Forelimb muscle (tissue), 1 donor: ENCODE results near the gene SPATS2. TPM values are rescaled to one million over a fixed set of nuclear protein-coding genes. Genes with fewer than 3 reads are reported as not detected.
"Not testable (repeated sequence)": the region's sequence is repeated elsewhere in the genome, so short reads cannot be mapped to it uniquely, and the experiment has no call there.

Experiments used
- DNase-seq: peaks from one replicate; pipeline ENCODE4 v3.0.0-alpha.2; 2013; ENCODE audit warnings: low read depth
- polyA plus RNA-seq: library from polyadenylated mRNA; unstranded; fragments of 120-200 nt; gene quantifications from one replicate; pipeline ENCODE4 v1.2.1, GENCODE V29; 2013; ENCODE audit not compliant: insufficient read length

SPATS2 gene
- polyA plus RNA-seq, 1 donor, result 29.4 TPM

- no peak for DNase-seq
These were observed 37.7 kb downstream of the SPATS2 start for GRCh38 chr12:49404956-49405355.

- DNase-seq, result no peak
These were observed 43.6 kb downstream of the SPATS2 start for GRCh38 chr12:49410818-49411217.

GRCh38 chr12:49413010-49413409 lies 45.7 kb downstream of the SPATS2 start:
- no peak for DNase-seq

- DNase-seq, result no peak
These were observed 46.5 kb downstream of the SPATS2 start for GRCh38 chr12:49413796-49414195.

- DNase-seq, result no peak
These were observed 47.1 kb downstream of the SPATS2 start for GRCh38 chr12:49414364-49414763.

- DNase-seq, result no peak
These were observed 48.3 kb downstream of the SPATS2 start for GRCh38 chr12:49415521-49415970.

- DNase-seq, result no peak
These were observed 49.6 kb downstream of the SPATS2 start for GRCh38 chr12:49416892-49417291.

- DNase-seq, result no peak
These were observed 50.3 kb downstream of the SPATS2 start for GRCh38 chr12:49417558-49417957.

- no peak for DNase-seq
These were observed 53.3 kb downstream of the SPATS2 start for GRCh38 chr12:49420556-49420955.

GRCh38 chr12:49422114-49422513 lies 54.9 kb downstream of the SPATS2 start:
- DNase-seq, result no peak

GRCh38 chr12:49428793-49429192 lies 61.5 kb downstream of the SPATS2 start:
- DNase-seq, result no peak

GRCh38 chr12:49432616-49433015 lies 65.4 kb downstream of the SPATS2 start:
- no peak for DNase-seq

- not testable (repeated sequence) for DNase-seq
These were observed 69.5 kb downstream of the SPATS2 start for GRCh38 chr12:49436799-49437198.

- DNase-seq, result no peak
These were observed 71.8 kb downstream of the SPATS2 start for GRCh38 chr12:49439042-49439441.

GRCh38 chr12:49440035-49440434 lies 72.8 kb downstream of the SPATS2 start:
- no peak for DNase-seq

GRCh38 chr12:49442915-49443314 lies 75.7 kb downstream of the SPATS2 start:
- no peak for DNase-seq

- DNase-seq, result no peak
These were observed 79.3 kb downstream of the SPATS2 start for GRCh38 chr12:49446571-49446970.

- no peak for DNase-seq
These were observed 81.6 kb downstream of the SPATS2 start for GRCh38 chr12:49448858-49449257.

GRCh38 chr12:49451468-49452259 lies 84.4 kb downstream of the SPATS2 start:
- no peak for DNase-seq

- no peak for DNase-seq
These were observed 88.2 kb downstream of the SPATS2 start for GRCh38 chr12:49455501-49455900.

- no peak for DNase-seq
These were observed 88.9 kb downstream of the SPATS2 start for GRCh38 chr12:49456131-49456679.

GRCh38 chr12:49458816-49459215 lies 91.6 kb downstream of the SPATS2 start:
- no peak for DNase-seq

- no peak for DNase-seq
These were observed 94.0 kb downstream of the SPATS2 start for GRCh38 chr12:49461221-49461620.
